ENCODE measurements around the gene TREM2.
"Not testable (repeated sequence)": the region's sequence is repeated elsewhere in the genome, so short reads cannot be mapped to it uniquely, and the experiment has no call there.

TREM2 gene

GRCh38 chr6:41162687-41163418, at the start of gene TREM2:
TREM2 (minus strand) TSS chr6:41163116; CDS start chr6:41163082, 34 bp downstream.
- no peak for DNase-seq (ENCODE audit: low read depth)

- DNase-seq (ENCODE audit: low read depth) = no peak
Observed at GRCh38 chr6:41209547-41210320, 46.8 kb upstream of the TREM2 start.

- no peak for DNase-seq (ENCODE audit: low read depth)
Observed at GRCh38 chr6:41208439-41209106, 45.7 kb upstream of the TREM2 start.

- DNase-seq (ENCODE audit: low read depth) = no peak
Observed at GRCh38 chr6:41204156-41204555, 41.2 kb upstream of the TREM2 start.

GRCh38 chr6:41201764-41202173, 38.9 kb upstream of the TREM2 start:
- DNase-seq (ENCODE audit: low read depth) = no peak

GRCh38 chr6:41200901-41201763, 38.2 kb upstream of the TREM2 start, which contains the start of gene TREML2:
TREML2 (minus strand) TSS chr6:41201149; CDS start chr6:41201008, 141 bp downstream.
- no peak for DNase-seq (ENCODE audit: low read depth)

- DNase-seq (ENCODE audit: low read depth) = no peak
Observed at GRCh38 chr6:41200296-41200900, 37.5 kb upstream of the TREM2 start.

GRCh38 chr6:41199552-41200246, 36.8 kb upstream of the TREM2 start:
- no peak for DNase-seq (ENCODE audit: low read depth)

- no peak for DNase-seq (ENCODE audit: low read depth)
Observed at GRCh38 chr6:41197234-41197633, 34.3 kb upstream of the TREM2 start.

GRCh38 chr6:41194386-41194785, 31.5 kb upstream of the TREM2 start:
- DNase-seq (ENCODE audit: low read depth) = no peak

- DNase-seq (ENCODE audit: low read depth) = no peak
Observed at GRCh38 chr6:41193884-41194283, 31.0 kb upstream of the TREM2 start.

- DNase-seq (ENCODE audit: low read depth) = no peak
Observed at GRCh38 chr6:41193171-41193734, 30.3 kb upstream of the TREM2 start.

- no peak for DNase-seq (ENCODE audit: low read depth)
Observed at GRCh38 chr6:41191569-41191968, 28.7 kb upstream of the TREM2 start.

GRCh38 chr6:41190791-41191190, 27.9 kb upstream of the TREM2 start:
- no peak for DNase-seq (ENCODE audit: low read depth)

- DNase-seq (ENCODE audit: low read depth) = no peak
Observed at GRCh38 chr6:41189967-41190366, 27.1 kb upstream of the TREM2 start.

GRCh38 chr6:41189046-41189445, 26.1 kb upstream of the TREM2 start:
- DNase-seq (ENCODE audit: low read depth) = not testable (repeated sequence)

- DNase-seq (ENCODE audit: low read depth) = no peak
Observed at GRCh38 chr6:41187924-41188886, 25.3 kb upstream of the TREM2 start.

- no peak for DNase-seq (ENCODE audit: low read depth)
Observed at GRCh38 chr6:41186031-41186562, 23.2 kb upstream of the TREM2 start.

GRCh38 chr6:41184761-41185160, 21.8 kb upstream of the TREM2 start:
- DNase-seq (ENCODE audit: low read depth) = no peak

Measured in stimulated activated CD8-positive, alpha-beta memory T cell treated with anti-CD3 and anti-CD28 coated beads, Interleukin-7, amount 100 ng/mL, for 24 hours (primary cell).